DOHH2 (cell line): ENCODE data around the gene MAMDC4.
"Not testable (repeated sequence)": the region's sequence is repeated elsewhere in the genome, so short reads cannot be mapped to it uniquely, and the experiment has no call there.

Experiments used
- H3F3A ChIP-seq: fragments of 200-600 bp; sonication (generic), shearing (Covaris generic); 2 replicates; pipeline ENCODE4 v1.6.0; 2016; ENCODE audit warnings: antibody characterized with exemption, mild to moderate bottlenecking; ENCODE audit not compliant: control insufficient read depth, insufficient read depth
- H3K27ac ChIP-seq: fragments of 200-600 bp; sonication (generic); 2 replicates; pipeline ENCODE4 v1.5.1; 2014; ENCODE audit warnings: low read depth, mild to moderate bottlenecking, low read length, moderate library complexity
- H3K27me3 ChIP-seq: fragments of 200-600 bp; sonication (generic); 2 replicates; pipeline ENCODE4 v1.6.1; 2014; ENCODE audit warnings: mild to moderate bottlenecking, low read length, mixed read lengths; ENCODE audit not compliant: control insufficient read depth
- H3K36me3 ChIP-seq: fragments of 200-600 bp; sonication (generic); 2 replicates; pipeline ENCODE4 v1.6.1; 2014; ENCODE audit warnings: mild to moderate bottlenecking, low read length, moderate library complexity, mixed read lengths; ENCODE audit not compliant: control insufficient read depth
- H3K4me1 ChIP-seq: fragments of 200-600 bp; sonication (generic); 2 replicates; pipeline ENCODE4 v1.6.1; 2014; ENCODE audit warnings: mild to moderate bottlenecking, low read length, mixed read lengths; ENCODE audit not compliant: control insufficient read depth
- H3K4me2 ChIP-seq: fragments of 200-600 bp; sonication (generic); 2 replicates; pipeline ENCODE4 v1.6.0; 2014; ENCODE audit warnings: mild to moderate bottlenecking, low read length, moderate library complexity
- H3K4me3 ChIP-seq: fragments of 200-600 bp; sonication (generic); 2 replicates; pipeline ENCODE4 v1.5.1; 2014; ENCODE audit warnings: mild to moderate bottlenecking, low read length, mixed read lengths
- H3K79me2 ChIP-seq: fragments of 200-600 bp; sonication (generic); 2 replicates; pipeline ENCODE4 v1.6.1; 2014; ENCODE audit warnings: mild to moderate bottlenecking, low read length, mixed read lengths; ENCODE audit not compliant: control insufficient read depth
- H3K9me2 ChIP-seq: fragments of 200-600 bp; sonication (generic); replicated peaks from 2 replicates; pipeline ENCODE4 v1.6.1; 2014; ENCODE audit warnings: mild to moderate bottlenecking, low read length, mixed read lengths; ENCODE audit not compliant: control insufficient read depth
- H3K9me3 ChIP-seq: fragments of 200-600 bp; sonication (generic); 2 replicates; pipeline ENCODE4 v1.6.1; 2014; ENCODE audit warnings: antibody characterized with exemption, low read length, mixed read lengths; ENCODE audit not compliant: control insufficient read depth, insufficient read depth
- H4K20me1 ChIP-seq: fragments of 200-600 bp; sonication (generic); 2 replicates; pipeline ENCODE4 v1.6.0; 2014; ENCODE audit warnings: low read depth, mild to moderate bottlenecking, antibody characterized with exemption, low read length, moderate library complexity; ENCODE audit not compliant: control insufficient read depth, insufficient read depth
- CTCF ChIP-seq: fragments of 200-600 bp; sonication (generic); IDR thresholded peaks from one replicate; pipeline ENCODE4 v1.5.1; 2014; ENCODE audit warnings: antibody characterized with exemption, mild to moderate bottlenecking, low read depth, low read length; ENCODE audit not compliant: poor library complexity, severe bottlenecking
- EZH2phosphoT487 ChIP-seq: fragments of 200-600 bp; sonication (generic); IDR thresholded peaks from 2 replicates; pipeline ENCODE4 v1.6.1; 2017; ENCODE audit warnings: borderline replicate concordance, mild to moderate bottlenecking, antibody characterized with exemption, low read length, moderate library complexity, mixed read lengths

The MAMDC4 gene

GRCh38 chr9:136835932-136836904, 15.9 kb upstream of the MAMDC4 start:
- H3K4me2 ChIP-seq = no peak overlapping the region
- H3K4me3 ChIP-seq = no peak overlapping the region
- no peak for TF ChIP-seq CTCF
- TF ChIP-seq EZH2phosphoT487 = no peak
- peaks cover 40% of the 10 kb centered on the region for H3K36me3 ChIP-seq
- H3F3A ChIP-seq = no peaks in the 10 kb centered on the region
- no peak overlapping the region for H3K27ac ChIP-seq
- no peaks in the 10 kb centered on the region for H3K9me2 ChIP-seq
- H3K9me3 ChIP-seq = no peaks in the 10 kb centered on the region
- no peaks in the 10 kb centered on the region; the same call in 1 of the 2 replicates for H3K4me1 ChIP-seq
- H4K20me1 ChIP-seq = no peaks in the 10 kb centered on the region
- H3K79me2 ChIP-seq = no peaks in the 10 kb centered on the region
- H3K27me3 ChIP-seq = no peaks in the 10 kb centered on the region

- Histone ChIP-seq H3K79me2 (no peaks in the 10 kb centered on the region), H3K27ac (no peak overlapping the region), H3K27me3 (no peaks in the 10 kb centered on the region), H3K9me3 (no peaks in the 10 kb centered on the region), H3K4me3 (no peak overlapping the region), H4K20me1 (peaks cover 5% of the 10 kb centered on the region; the same call in 1 of the 2 replicates), H3K4me1 (peaks cover 9% of the 10 kb centered on the region), H3K36me3 (peaks cover 29% of the 10 kb centered on the region), H3F3A (no peaks in the 10 kb centered on the region; the same call in 1 of the 2 replicates), H3K9me2 (no peaks in the 10 kb centered on the region), H3K4me2 (no peak overlapping the region)
- no peak for TF ChIP-seq EZH2phosphoT487
- no peak for TF ChIP-seq CTCF
Observed at GRCh38 chr9:136837146-136837855, 14.8 kb upstream of the MAMDC4 start.

- H3K79me2 ChIP-seq, H3K4me3 ChIP-seq, H3K9me2 ChIP-seq, H4K20me1 ChIP-seq, H3K4me2 ChIP-seq, H3K27me3 ChIP-seq, H3K27ac ChIP-seq, H3K9me3 ChIP-seq, H3F3A ChIP-seq: not testable (repeated sequence)
- Histone ChIP-seq H3K36me3 (peaks cover 24% of the 10 kb centered on the region), H3K4me1 (peaks cover 13% of the 10 kb centered on the region)
Observed at GRCh38 chr9:136837856-136838277, 14.3 kb upstream of the MAMDC4 start.
